GM12801 (cell line): ENCODE measurements around the gene COL18A1.

Experiments
- TF ChIP-seq, protein P1 (sequence below): IDR thresholded peaks from one replicate; pipeline ENCODE4 v1.5.1; 2011; ENCODE audit warnings: control low read depth; ENCODE audit not compliant: insufficient read length; ENCODE audit errors: extremely low read depth

Gene COL18A1

GRCh38 chr21:45519182-45519581 lies 114.2 kb downstream of the COL18A1 start:
- TF ChIP-seq, protein P1, sequence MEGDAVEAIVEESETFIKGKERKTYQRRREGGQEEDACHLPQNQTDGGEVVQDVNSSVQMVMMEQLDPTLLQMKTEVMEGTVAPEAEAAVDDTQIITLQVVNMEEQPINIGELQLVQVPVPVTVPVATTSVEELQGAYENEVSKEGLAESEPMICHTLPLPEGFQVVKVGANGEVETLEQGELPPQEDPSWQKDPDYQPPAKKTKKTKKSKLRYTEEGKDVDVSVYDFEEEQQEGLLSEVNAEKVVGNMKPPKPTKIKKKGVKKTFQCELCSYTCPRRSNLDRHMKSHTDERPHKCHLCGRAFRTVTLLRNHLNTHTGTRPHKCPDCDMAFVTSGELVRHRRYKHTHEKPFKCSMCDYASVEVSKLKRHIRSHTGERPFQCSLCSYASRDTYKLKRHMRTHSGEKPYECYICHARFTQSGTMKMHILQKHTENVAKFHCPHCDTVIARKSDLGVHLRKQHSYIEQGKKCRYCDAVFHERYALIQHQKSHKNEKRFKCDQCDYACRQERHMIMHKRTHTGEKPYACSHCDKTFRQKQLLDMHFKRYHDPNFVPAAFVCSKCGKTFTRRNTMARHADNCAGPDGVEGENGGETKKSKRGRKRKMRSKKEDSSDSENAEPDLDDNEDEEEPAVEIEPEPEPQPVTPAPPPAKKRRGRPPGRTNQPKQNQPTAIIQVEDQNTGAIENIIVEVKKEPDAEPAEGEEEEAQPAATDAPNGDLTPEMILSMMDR, result no peak

- TF ChIP-seq, protein P1, result no peak
Observed at GRCh38 chr21:45521241-45521640, 116.3 kb downstream of the COL18A1 start.

- TF ChIP-seq, protein P1, result no peak
Observed at GRCh38 chr21:45522381-45522780, 117.4 kb downstream of the COL18A1 start.

DNA sequence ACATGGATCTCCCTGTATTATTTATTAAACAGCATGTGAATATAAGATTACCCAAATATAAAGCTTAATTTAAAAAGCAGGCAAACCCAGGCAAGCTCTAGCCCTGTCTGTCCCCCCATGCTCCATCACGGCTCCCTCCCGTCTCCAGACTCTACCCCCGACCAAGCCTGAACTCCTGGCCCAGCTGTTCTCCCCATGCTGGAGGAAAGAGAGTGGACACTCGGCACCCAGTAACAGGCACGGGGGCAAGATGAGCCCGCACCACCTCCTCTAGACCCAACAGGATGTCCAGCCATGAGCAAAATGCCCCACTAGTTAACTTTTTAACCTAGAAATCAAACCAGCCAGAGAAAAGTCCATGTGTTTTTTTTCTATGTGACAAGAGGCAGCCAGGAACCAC lies 118.0 kb downstream of the COL18A1 start:
- TF ChIP-seq, protein P1, result no peak

DNA sequence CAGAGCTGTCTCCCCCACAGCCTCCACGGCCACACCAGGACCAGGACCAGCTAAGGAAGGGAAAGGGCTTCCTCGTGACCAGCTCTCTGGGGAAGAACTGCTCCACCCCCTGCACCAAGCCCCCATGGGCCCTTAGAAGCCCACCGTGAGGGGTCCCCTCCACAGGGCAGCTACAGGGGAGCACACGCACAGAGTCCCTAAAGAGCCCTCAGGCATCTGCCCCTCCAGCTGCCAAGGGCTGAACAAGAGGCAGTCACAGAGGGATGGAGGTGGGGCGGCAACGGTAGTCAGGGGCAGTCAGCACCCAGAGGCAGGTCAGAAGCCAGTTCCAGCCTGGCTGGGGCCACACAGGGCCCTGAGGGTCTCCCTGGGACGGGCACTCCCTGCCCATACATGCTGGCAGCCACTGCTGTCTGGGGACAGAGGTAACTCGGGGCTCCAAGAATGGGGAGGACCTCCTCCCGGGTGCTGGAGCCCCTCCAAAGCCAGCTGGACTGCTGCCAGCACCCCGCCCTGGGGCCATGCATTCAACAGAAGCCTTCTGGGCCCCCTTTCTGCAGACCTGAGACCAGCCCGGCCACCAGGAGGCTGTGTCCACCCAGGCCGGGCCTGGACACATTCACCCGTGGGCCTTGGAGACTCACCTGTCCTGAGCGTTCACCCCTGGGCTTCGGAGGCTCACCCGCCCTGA lies 118.6 kb downstream of the COL18A1 start:
- TF ChIP-seq, protein P1, result no peak

GRCh38 chr21:45524756-45525152 lies 119.8 kb downstream of the COL18A1 start:
- TF ChIP-seq, protein P1, result no peak

GRCh38 chr21:45525153-45525909 lies 120.4 kb downstream of the COL18A1 start:
- TF ChIP-seq, protein P1, result no peak
